ENCODE data around the gene SCO2. TPM values are rescaled to one million over a fixed set of nuclear protein-coding genes. Genes with fewer than 3 reads are reported as not detected.

The SCO2 gene
- total and polyA plus RNA-seq, 9 of the 15 experiments (the other 6 are each of a cell fraction or from before 2014, with no cell fraction given), result 0.34 to 4.0 (median 1.1) TPM; not detected in 3

GRCh38 chr22:50540381-50540780, 15.0 kb upstream of the SCO2 start:
- no TSS peak for BruUV-seq (replicated peaks)
- no peaks in the 10 kb centered on the region for H3K9me1 ChIP-seq (ENCODE audit: control insufficient read depth, insufficient read depth, low read length)
- no peak overlapping the region for H3K4me3 ChIP-seq
- no peak overlapping the region for H3K9ac ChIP-seq (ENCODE audit: insufficient read depth in 1 of 2, low read depth in 2 of 2, low read length in 2 of 2)
- H3K79me2 ChIP-seq (ENCODE audit: control insufficient read depth, insufficient read depth, low read length), result no peaks in the 10 kb centered on the region
- ChIA-PET CTCF (ENCODE audit: low intra/inter-chr PET ratio) (no interaction called here), POLR2A (interaction anchor here (1.3 to 2.1 kb wide), 4 partner anchors 11 to 19 kb away, joined by 3 to 8 read pairs (median 5); no protein-coding TSS in a partner anchor)
- in situ Hi-C loops (cut with MboI) (no loop called here), intact Hi-C loops (cut with micrococcal nuclease) (no loop called here)
- ATAC-seq (no peak), FAIRE-seq (no peak), DNase-seq (ENCODE audit: extremely low read depth in 1 of 4, low spot score in 3 of 4) (no peak)
- H3K9me3 ChIP-seq (replicated peaks; ENCODE audit: control insufficient read depth, insufficient read depth, low read depth, low read length), result no peaks in the 10 kb centered on the region
- no peaks in the 10 kb centered on the region for H3K36me3 ChIP-seq (ENCODE audit: control insufficient read depth, insufficient read depth, low read length)
- H3K4me1 ChIP-seq (replicated peaks in 1 of 2; ENCODE audit: control insufficient read depth in 2 of 2, insufficient read depth in 2 of 2, low read length in 2 of 2), result peaks cover 13 to 15% of the 10 kb centered on the region in 2 experiments
- 54% methylated on average over 7 of the region's 10 CpGs for WGBS (ENCODE audit: insufficient coverage, low coverage, missing lambda C conversion rate)
- no peak overlapping the region for H2AFZ ChIP-seq (ENCODE audit: low read depth, low read length)
- no peak overlapping the region for H3K27ac ChIP-seq (ENCODE audit: extremely low read depth, low read depth, low read length)
- no peaks in the 10 kb centered on the region for H3K27me3 ChIP-seq (ENCODE audit: control insufficient read depth in 2 of 2, insufficient read depth in 2 of 2, low read length in 2 of 2)
- H3K4me2 ChIP-seq (ENCODE audit: insufficient read depth, low read length), result no peak overlapping the region
- H4K20me1 ChIP-seq (replicated peaks; ENCODE audit: control insufficient read depth, insufficient read depth, low read length), result no peaks in the 10 kb centered on the region
- no peak for TF ChIP-seq WHSC1 (IDR thresholded peaks at IDR 0.05; ENCODE audit: low read length)
- no peak for TF ChIP-seq ZNF408 (CRISPR knock-in tag; IDR thresholded peaks at IDR 0.05; ENCODE audit: low read depth)
- no peak for TF ChIP-seq REST (IDR thresholded peaks at IDR 0.05; ENCODE audit: borderline replicate concordance)
- TF ChIP-seq REST (CRISPR knock-in tag; IDR thresholded peaks at IDR 0.05; ENCODE audit: low read depth), result no peak
- no peak for TF ChIP-seq TFE3 (CRISPR knock-in tag; IDR thresholded peaks at IDR 0.05)
- no peak for TF ChIP-seq MBD1 (CRISPR knock-in tag; IDR thresholded peaks at IDR 0.05)
- no peak for TF ChIP-seq TBP (optimal IDR thresholded peaks at IDR 0.05; ENCODE audit: low read depth, low read length)
- no peak for TF ChIP-seq PBX2 (CRISPR knock-in tag; IDR thresholded peaks at IDR 0.05; ENCODE audit: low read depth)
- no peak for TF ChIP-seq PBX2 (tag; conservative IDR thresholded peaks at IDR 0.05; ENCODE audit: low read depth)
